K562 (cell line): Measurements from ENCODE around the gene CHST1. TPM values are rescaled to one million over a fixed set of nuclear protein-coding genes. Genes with fewer than 3 reads are reported as not detected.

ENCODE experiments used
- ATAC-seq: fragments of 200-7000 bp; cut with Tn5 transposase; 3 replicates; pipeline ENCODE4 v1.9.1; 2020; ENCODE audit warnings: moderate library complexity
- BruUV-seq: library from RNA; stranded (reverse); fragments of 400-500 nt; replicated peaks from 2 replicates; lab custom pipeline; 2021; lab: Mats Ljungman, UMichigan
- CTCF ChIA-PET: fragments of 300-600 bp; formaldehyde crosslinking; extraction: SDS; loops from one replicate; lab custom pipeline; 2021; ENCODE audit warnings: low intra/inter-chr PET ratio; lab: Yijun Ruan, JAX
- POLR2A ChIA-PET: fragments of 300-600, 350-650 bp; sonication (Branson Sonifier 250); formaldehyde crosslinking; extraction: SDS; loops from one replicate; lab custom pipeline; 2021; ENCODE audit warnings: antibody characterized with exemption, inconsistent platforms; lab: Yijun Ruan, JAX
- DNase-seq, 4 experiments: peaks; one replicate each; pipeline versions ENCODE4 v3.0.0 to v3.0.0-alpha.2; 2011 to 2018; ENCODE audit warnings: low spot score in 3 of 4, mixed read lengths in 3 of 4; ENCODE audit errors: extremely low read depth in 1 of 4
- FAIRE-seq: peaks from 2 replicates; lab custom pipeline; 2011; peaks lifted over from hg19 to GRCh38; lab: Jason Lieb, UNC
- H2AFZ ChIP-seq: 2 replicates; pipeline ENCODE4 v1.6.0; 2011; ENCODE audit warnings: low read depth, low read length, control low read depth, inconsistent platforms
- H3K27ac ChIP-seq: fragments of 200-600 bp; 3 replicates; pipeline ENCODE4 v1.8.0; 2011; ENCODE audit warnings: low read depth, mild to moderate bottlenecking, control low read depth, inconsistent platforms, low read length, moderate library complexity, mixed read lengths; ENCODE audit errors: extremely low read depth
- H3K27me3 ChIP-seq, 2 experiments: fragments of 300-600 bp in 1 of 2; 2 replicates in 1 of 2; 3 replicates in 1 of 2; pipeline versions ENCODE4 v1.6.0 to v1.8.0; 2011; ENCODE audit warnings: inconsistent platforms in 2 of 2, low read length in 2 of 2, mild to moderate bottlenecking in 1 of 2, mixed read lengths in 1 of 2, moderate library complexity in 1 of 2; ENCODE audit not compliant: control insufficient read depth in 2 of 2, insufficient read depth in 2 of 2
- H3K36me3 ChIP-seq: fragments of 300-600 bp; 3 replicates; pipeline ENCODE4 v1.8.0; 2011; ENCODE audit warnings: mild to moderate bottlenecking, low read length, inconsistent platforms; ENCODE audit not compliant: control insufficient read depth, insufficient read depth
- H3K4me1 ChIP-seq, 2 experiments: fragments of 200-600 bp in 1 of 2; replicated peaks in 1 of 2; 2 replicates in 1 of 2; 3 replicates in 1 of 2; pipeline versions ENCODE4 v1.5.1 to v1.8.0; 2011; ENCODE audit warnings: inconsistent platforms in 2 of 2, low read length in 2 of 2, mild to moderate bottlenecking in 1 of 2, mixed read lengths in 1 of 2, moderate library complexity in 1 of 2; ENCODE audit not compliant: control insufficient read depth in 2 of 2, insufficient read depth in 2 of 2
- H3K4me2 ChIP-seq: 2 replicates; pipeline ENCODE4 v1.6.1; 2011; ENCODE audit warnings: low read length, control low read depth, inconsistent platforms, mixed read lengths; ENCODE audit not compliant: insufficient read depth
- H3K4me3 ChIP-seq: fragments of 200-600 bp; sonication (generic), shearing (Covaris generic); 2 replicates; pipeline ENCODE4 v1.5.1; 2016; ENCODE audit warnings: control low read depth, inconsistent platforms
- H3K79me2 ChIP-seq: fragments of 200-600 bp; 3 replicates; pipeline ENCODE4 v1.8.0; 2011; ENCODE audit warnings: low read length, inconsistent platforms; ENCODE audit not compliant: control insufficient read depth, insufficient read depth
- H3K9ac ChIP-seq, 2 experiments: 2 replicates each; pipeline versions ENCODE4 v1.6.0 to v1.6.1; 2011; ENCODE audit warnings: low read depth in 2 of 2, low read length in 2 of 2, control low read depth in 1 of 2, inconsistent platforms in 1 of 2, mild to moderate bottlenecking in 1 of 2, mixed read lengths in 1 of 2; ENCODE audit not compliant: insufficient read depth in 1 of 2
- H3K9me1 ChIP-seq: one replicate; pipeline ENCODE4 v1.6.0; 2011; ENCODE audit warnings: inconsistent platforms, mild to moderate bottlenecking, low read length, moderate library complexity; ENCODE audit not compliant: control insufficient read depth, insufficient read depth
- H3K9me3 ChIP-seq: replicated peaks from 2 replicates; pipeline ENCODE4 v1.5.1; 2011; ENCODE audit warnings: low read depth, low read length, inconsistent platforms; ENCODE audit not compliant: control insufficient read depth, insufficient read depth
- H4K20me1 ChIP-seq: replicated peaks from 2 replicates; pipeline ENCODE4 v1.6.1; 2011; ENCODE audit warnings: low read length, inconsistent platforms, mixed read lengths; ENCODE audit not compliant: control insufficient read depth, insufficient read depth
- ARHGAP35 ChIP-seq: fragments of 450-650 bp; IDR thresholded peaks from 2 replicates; pipeline ENCODE4 v1.6.1; 2018; ENCODE audit not compliant: partially characterized antibody
- CHAMP1 ChIP-seq: fragments of 450-650 bp; IDR thresholded peaks from 2 replicates; pipeline ENCODE4 v1.6.1; 2016; ENCODE audit warnings: mild to moderate bottlenecking
- CTCFL ChIP-seq: IDR thresholded peaks from 2 replicates; pipeline ENCODE4 v1.6.1; 2011; ENCODE audit warnings: borderline replicate concordance, low read depth, mild to moderate bottlenecking, moderate library complexity, low read length; ENCODE audit not compliant: insufficient read depth, poor library complexity, severe bottlenecking
- E2F4 ChIP-seq: sonication (generic); formaldehyde crosslinking; IDR thresholded peaks from 2 replicates; pipeline ENCODE4 v1.8.0; 2022; ENCODE audit warnings: mild to moderate bottlenecking, low read depth, missing genetic modification reagents
- HNRNPK ChIP-seq: fragments of 200-400 bp; formaldehyde crosslinking; IDR thresholded peaks from one replicate; pipeline ENCODE4 v1.6.1; 2018; ENCODE audit warnings: mild to moderate bottlenecking, low read depth, low read length; ENCODE audit not compliant: poor library complexity, severe bottlenecking
- MAFG ChIP-seq: fragments of 450-650 bp; conservative IDR thresholded peaks from 2 replicates; pipeline ENCODE4 v1.6.1; 2016; ENCODE audit warnings: missing genetic modification characterization, missing compliant biosample characterization
- POLR2AphosphoS2 ChIP-seq: IDR thresholded peaks from 2 replicates; pipeline ENCODE4 v1.6.1; 2012; ENCODE audit warnings: low read length, improper control_type of control experiment
- VEZF1 ChIP-seq: fragments of 200-800 bp; sonication (Bioruptor generic); IDR thresholded peaks from 2 replicates; pipeline ENCODE4 v1.6.1; 2017; ENCODE audit warnings: missing genetic modification characterization, missing compliant biosample characterization
- ZNF274 ChIP-seq: IDR thresholded peaks from 2 replicates; pipeline ENCODE4 v1.6.1; 2011; ENCODE audit warnings: low read depth, mild to moderate bottlenecking, low read length, moderate library complexity, borderline replicate concordance
- ZSCAN29 ChIP-seq: fragments of 450-650 bp; IDR thresholded peaks from 2 replicates; pipeline ENCODE4 v1.6.1; 2017
- WGBS: fragments of 100-300 bp; shearing (Covaris generic); methylation state at CpG from one replicate; pipeline ENCODE4 v1.1.6; 2016; ENCODE audit warnings: low coverage, mixed read lengths; ENCODE audit not compliant: insufficient coverage; ENCODE audit errors: missing lambda C conversion rate; 5-methylcytosine and 5-hydroxymethylcytosine counted together
- in situ Hi-C: fragments of 300-500 bp; cut with MboI; formaldehyde crosslinking; loops from 4 replicates; pipeline ENCODE4 v1.15.0; 2018; ENCODE audit warnings: inconsistent platforms, mixed read lengths
- intact Hi-C: fragments of 100-400 bp; cut with micrococcal nuclease; formaldehyde crosslinking; loops from 2 replicates; pipeline ENCODE4 v1.14.2; 2022
- polyA plus RNA-seq, 8 experiments: library from polyadenylated mRNA; depleted of rRNA in 4 of 8; stranded (reverse) in 5 of 8; unstranded in 3 of 8; fragments of >200 nt; fragmentation: Nextera tagmentation in 2 of 8; fragmentation: Illumina TruSeq in 1 of 8; extraction: Ambion mirVana in 2 of 8; extraction: Trizol in 1 of 8; gene quantifications; 2 replicates each; pipeline versions ENCODE4 v1.2.1 to v1.2.3, GENCODE V29; 2011 to 2014; ENCODE audit warnings: inconsistent platforms in 1 of 8, missing spikeins in 1 of 8
- total RNA-seq, 7 experiments: library from RNA; depleted of rRNA in 6 of 7; stranded (reverse); fragments of >200 nt in 6 of 7; fragmentation: Illumina TruSeq in 2 of 7; extraction: Trizol in 2 of 7; gene quantifications; 2 replicates each; pipeline versions ENCODE4 v1.2.1 to v1.2.3, GENCODE V29; 2011 to 2021; ENCODE audit warnings: low replicate concordance in 1 of 7
- TF ChIP-seq, protein P1 (sequence below): fragments of 450-650 bp; IDR thresholded peaks from 2 replicates; pipeline ENCODE4 v1.6.1; 2016; ENCODE audit warnings: low read depth, mild to moderate bottlenecking, moderate library complexity

The CHST1 gene
- total and polyA plus RNA-seq, 9 of the 15 experiments (the other 6 are each of a cell fraction or from before 2014, with no cell fraction given), result 0.04 to 0.32 (median 0.18) TPM; not detected in 4

DNA sequence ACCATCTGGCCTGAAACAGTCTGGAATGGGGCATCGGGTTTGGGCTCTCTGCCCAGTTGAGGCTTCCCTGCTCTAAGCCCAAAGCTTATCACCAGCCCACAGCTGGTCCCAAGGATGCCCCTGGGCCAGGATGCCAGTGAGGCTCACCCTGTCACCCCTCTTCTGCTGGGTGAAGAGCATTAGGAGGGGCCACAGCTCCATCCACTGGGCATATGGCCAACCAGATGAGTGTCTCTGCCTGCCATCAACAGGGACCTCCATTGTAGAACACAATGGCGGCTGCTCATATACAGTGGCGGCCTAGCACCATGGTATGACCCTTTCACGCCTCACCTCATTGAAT, 5.6 kb downstream of the CHST1 start (continued):
- TF ChIP-seq CTCFL (no peak), E2F4 (CRISPR knock-in tag) (no peak)
- TF ChIP-seq, all 486 proteins: peak for 0

GRCh38 chr11:45659031-45659817, 6.2 kb downstream of the CHST1 start:
- Histone ChIP-seq H3K79me2 (no peaks in the 10 kb centered on the region), H3K4me3 (no peak overlapping the region), H3K9ac (no peak overlapping the region), H2AFZ (no peak overlapping the region), H3K27me3 (peaks cover 13 to 63% of the 10 kb centered on the region in 2 experiments; a peak in 4 of 5 replicates), H3K27ac (no peak overlapping the region), H3K4me1 (peaks cover 0 to 13% of the 10 kb centered on the region in 2 experiments; a peak in 2 of 5 replicates), H3K9me3 (no peaks in the 10 kb centered on the region), H4K20me1 (peaks cover 11% of the 10 kb centered on the region; the same call in 1 of the 2 replicates), H3K4me2 (no peak overlapping the region), H3K36me3 (no peaks in the 10 kb centered on the region), H3K9me1 (peaks cover under 1% of the 10 kb centered on the region)
- FAIRE-seq (no peak), DNase-seq (no peak), ATAC-seq (no peak)
- under 1% methylated on average over 15 of the region's 15 CpGs for WGBS
- BruUV-seq, result no TSS peak
- POLR2A ChIA-PET, result interaction anchor here (0.6 kb wide), 2 partner anchors 10 to 212 kb away, joined by 3 read pairs; no protein-coding TSS in a partner anchor
- in situ Hi-C loops (no loop called here), intact Hi-C loops (loop anchor here (10.0 kb wide), 2 partner anchors 104 to 204 kb away; no protein-coding TSS in a partner anchor)
- CTCF ChIA-PET, result no interaction called here
- TF ChIP-seq MAFG (no peak), CHAMP1 (no peak), ARHGAP35 (no peak), ZSCAN29 (no peak), POLR2AphosphoS2 (no peak), VEZF1 (CRISPR knock-in tag) (no peak), ZNF274 (no peak), HNRNPK (no peak)
- TF ChIP-seq, protein P1, sequence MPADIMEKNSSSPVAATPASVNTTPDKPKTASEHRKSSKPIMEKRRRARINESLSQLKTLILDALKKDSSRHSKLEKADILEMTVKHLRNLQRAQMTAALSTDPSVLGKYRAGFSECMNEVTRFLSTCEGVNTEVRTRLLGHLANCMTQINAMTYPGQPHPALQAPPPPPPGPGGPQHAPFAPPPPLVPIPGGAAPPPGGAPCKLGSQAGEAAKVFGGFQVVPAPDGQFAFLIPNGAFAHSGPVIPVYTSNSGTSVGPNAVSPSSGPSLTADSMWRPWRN, result no peak
